SK-N-SH (cell line): ENCODE results near the gene FPR2. TPM values are rescaled to one million over a fixed set of nuclear protein-coding genes. Genes with fewer than 3 reads are reported as not detected.
"Not testable (repeated sequence)": the region's sequence is repeated elsewhere in the genome, so short reads cannot be mapped to it uniquely, and the experiment has no call there.

ENCODE experiments used
- CTCF ChIA-PET: fragments of 300-600, 350-600 bp; formaldehyde crosslinking; extraction: SDS; loops from one replicate; lab custom pipeline; 2021; lab: Yijun Ruan, JAX
- POLR2A ChIA-PET: fragments of 350-600 bp; sonication (Branson Sonifier 250); formaldehyde crosslinking; extraction: SDS; loops from one replicate; lab custom pipeline; 2020; ENCODE audit warnings: antibody characterized with exemption, inconsistent platforms; lab: Yijun Ruan, JAX
- DNase-seq: peaks from one replicate; pipeline ENCODE4 v3.0.0; 2012
- H2AFZ ChIP-seq: fragments of 200-600 bp; sonication (generic); 2 replicates; pipeline ENCODE4 v1.8.1; 2016; ENCODE audit warnings: antibody characterized with exemption, mild to moderate bottlenecking, low read depth
- H3F3A ChIP-seq: fragments of 200-600 bp; sonication (generic); replicated peaks from 2 replicates; pipeline ENCODE3; 2016; ENCODE audit warnings: antibody characterized with exemption, mild to moderate bottlenecking; ENCODE audit not compliant: insufficient read depth
- H3K27ac ChIP-seq, 2 experiments: fragments of 200-500 bp in 1 of 2; fragments of 200-600 bp in 1 of 2; sonication (Bioruptor generic) in 1 of 2; sonication (generic), shearing (Covaris generic) in 1 of 2; 2 replicates each; pipeline versions ENCODE4 v1.5.1 to v1.6.1; 2014 to 2016; ENCODE audit warnings: low read depth in 2 of 2, inconsistent platforms in 1 of 2, low read length in 1 of 2, mild to moderate bottlenecking in 1 of 2, mixed read lengths in 1 of 2
- H3K27me3 ChIP-seq: fragments of 200-600 bp; sonication (generic), shearing (Covaris generic); 2 replicates; pipeline ENCODE4 v1.6.1; 2016; ENCODE audit warnings: mixed run types; ENCODE audit not compliant: insufficient read depth
- H3K36me3 ChIP-seq, 2 experiments: fragments of 200-500 bp in 1 of 2; fragments of 200-600 bp in 1 of 2; sonication (Bioruptor generic) in 1 of 2; sonication (generic) in 1 of 2; replicated peaks in 1 of 2; 2 replicates each; pipeline versions ENCODE3 to v1.5.1; 2014 to 2016; ENCODE audit warnings: low read length in 1 of 2, mild to moderate bottlenecking in 1 of 2; ENCODE audit not compliant: insufficient read depth in 2 of 2, control insufficient read depth in 1 of 2
- H3K4me1 ChIP-seq, 2 experiments: fragments of 200-500 bp in 1 of 2; fragments of 200-600 bp in 1 of 2; sonication (Bioruptor generic) in 1 of 2; sonication (generic), shearing (Covaris generic) in 1 of 2; 2 replicates each; pipeline versions ENCODE4 v1.5.1 to v1.6.1; 2014 to 2016; ENCODE audit warnings: low read depth in 1 of 2, low read length in 1 of 2, mixed run types in 1 of 2; ENCODE audit not compliant: insufficient read depth in 2 of 2, control insufficient read depth in 1 of 2
- H3K4me2 ChIP-seq: fragments of 200-600 bp; sonication (generic), shearing (Covaris generic); 2 replicates; pipeline ENCODE4 v1.6.1; 2017; ENCODE audit warnings: mixed run types
- H3K4me3 ChIP-seq, 2 experiments: fragments of 200-500 bp in 1 of 2; fragments of 200-600 bp in 1 of 2; sonication (Bioruptor generic) in 1 of 2; sonication (generic), shearing (Covaris generic) in 1 of 2; 2 replicates each; pipeline versions ENCODE4 v1.5.1 to v1.8.1; 2014 to 2016; ENCODE audit warnings: low read depth in 2 of 2, inconsistent platforms in 1 of 2, low read length in 1 of 2, mild to moderate bottlenecking in 1 of 2, mixed read lengths in 1 of 2, moderate library complexity in 1 of 2
- H3K79me2 ChIP-seq: fragments of 200-600 bp; sonication (generic); 2 replicates; pipeline ENCODE4 v1.8.1; 2017; ENCODE audit warnings: mild to moderate bottlenecking; ENCODE audit not compliant: insufficient read depth
- H3K9ac ChIP-seq: fragments of 200-600 bp; sonication (generic); 2 replicates; pipeline ENCODE4 v1.6.1; 2017; ENCODE audit warnings: mixed run types
- H3K9me2 ChIP-seq: fragments of 200-600 bp; sonication (generic); 2 replicates; pipeline ENCODE4 v1.6.1; 2017; ENCODE audit warnings: mixed run types
- H3K9me3 ChIP-seq: fragments of 200-600 bp; sonication (generic); 2 replicates; pipeline ENCODE4 v1.6.1; 2017; ENCODE audit warnings: mixed run types, mild to moderate bottlenecking, moderate library complexity
- H4K20me1 ChIP-seq: fragments of 200-600 bp; sonication (generic); 2 replicates; pipeline ENCODE4 v1.6.1; 2017; ENCODE audit warnings: mild to moderate bottlenecking, mixed run types; ENCODE audit not compliant: insufficient read depth
- CHD2 ChIP-seq: fragments of 150-350 bp; IDR thresholded peaks from 2 replicates; pipeline ENCODE4 v1.6.1; 2018; ENCODE audit warnings: low read length; ENCODE audit not compliant: partially characterized antibody
- EP300 ChIP-seq, 2 experiments: IDR thresholded peaks; 2 replicates each; pipeline versions ENCODE4 v1.4.0 to v1.6.1; 2012; ENCODE audit warnings: borderline replicate concordance in 1 of 2, low read depth in 1 of 2, low read length in 1 of 2
- MXI1 ChIP-seq: IDR thresholded peaks from 2 replicates; pipeline ENCODE4 v1.6.1; 2012; ENCODE audit warnings: mild to moderate bottlenecking, low read depth, low read length, improper control_type of control experiment
- NFIC ChIP-seq: IDR thresholded peaks from 2 replicates; pipeline ENCODE4 v1.4.0; 2012; ENCODE audit warnings: borderline replicate concordance
- RAD21 ChIP-seq: IDR thresholded peaks from 2 replicates; pipeline ENCODE4 v1.6.1; 2012; ENCODE audit warnings: mild to moderate bottlenecking, low read length
- RCOR1 ChIP-seq: fragments of 150-350 bp; IDR thresholded peaks from 2 replicates; pipeline ENCODE4 v1.6.1; 2017; ENCODE audit warnings: antibody characterized with exemption, low read length
- RFX5 ChIP-seq: IDR thresholded peaks from 2 replicates; pipeline ENCODE4 v1.6.1; 2012; ENCODE audit warnings: mild to moderate bottlenecking, improper control_type of control experiment, low read length
- SMC3 ChIP-seq: IDR thresholded peaks from 2 replicates; pipeline ENCODE4 v1.6.1; 2012; ENCODE audit warnings: low read depth, low read length, improper control_type of control experiment
- TAF1 ChIP-seq: IDR thresholded peaks from 2 replicates; pipeline ENCODE4 v1.6.1; 2012; ENCODE audit warnings: low read depth, mild to moderate bottlenecking, low read length, moderate library complexity, borderline replicate concordance
- TCF12 ChIP-seq: IDR thresholded peaks from 2 replicates; pipeline ENCODE4 v1.4.0; 2012
- WGBS: methylation state at CpG from one replicate; pipeline ENCODE4 v1.1.6; 2017; ENCODE audit warnings: low lambda C conversion rate; 5-methylcytosine and 5-hydroxymethylcytosine counted together
- polyA plus RNA-seq, 3 experiments: library from polyadenylated mRNA; depleted of rRNA; stranded (reverse); fragments of >200 nt; gene quantifications; 2 replicates each; pipeline ENCODE4 v1.2.3, GENCODE V29; 2012
- TF ChIP-seq, protein P1 (sequence below): fragments of 150-350 bp; IDR thresholded peaks from 2 replicates; pipeline ENCODE4 v1.6.1; 2016; ENCODE audit warnings: mild to moderate bottlenecking, low read depth, low read length
- TF ChIP-seq, protein P2 (sequence below): IDR thresholded peaks from 2 replicates; pipeline ENCODE4 v1.4.0; 2012; ENCODE audit warnings: low read depth, borderline replicate concordance
- TF ChIP-seq, protein P3 (sequence below): IDR thresholded peaks from 2 replicates; pipeline ENCODE4 v1.4.0; 2012; ENCODE audit warnings: low read depth, borderline replicate concordance
- TF ChIP-seq, protein P4 (sequence below): IDR thresholded peaks from 2 replicates; pipeline ENCODE4 v1.4.0; 2012; ENCODE audit warnings: low read depth
- TF ChIP-seq, protein P5 (sequence below): IDR thresholded peaks from 2 replicates; pipeline ENCODE4; 2012

FPR2 gene
- polyA plus RNA-seq, 1 of the 3 experiments (the other 2 are of a cell fraction) = not detected

DNA sequence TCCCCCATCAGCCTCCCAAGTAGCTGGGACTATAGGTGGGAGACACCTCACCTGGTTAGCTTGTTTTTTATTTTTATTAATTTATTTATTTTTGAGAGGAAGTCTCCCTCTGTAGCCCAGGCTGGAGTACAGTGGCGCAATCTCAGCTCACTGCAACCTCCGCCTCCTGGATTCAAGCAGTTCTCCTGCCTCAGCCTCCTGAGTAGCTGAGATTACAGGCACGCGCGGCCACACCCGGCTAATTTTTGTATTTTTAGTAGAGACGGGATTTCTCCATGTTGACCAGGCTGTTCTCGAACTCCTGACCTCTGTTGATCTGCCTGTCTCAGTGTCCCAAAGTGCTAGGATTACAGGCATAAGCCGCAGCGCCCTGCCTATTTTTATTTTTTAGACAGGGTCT, 22.5 kb upstream of the FPR2 start:
- H3K9ac ChIP-seq, H3K27ac ChIP-seq, DNase-seq, H3K4me1 ChIP-seq, H3K36me3 ChIP-seq, H3K79me2 ChIP-seq, POLR2A ChIA-PET, H3K4me2 ChIP-seq, H3F3A ChIP-seq, H3K9me2 ChIP-seq, H4K20me1 ChIP-seq, H3K9me3 ChIP-seq, H3K4me3 ChIP-seq, H2AFZ ChIP-seq: not testable (repeated sequence)
- 42% methylated on average over 10 of the region's 10 CpGs for WGBS
- peaks cover 55% of the 10 kb centered on the region; the same call in 1 of the 2 replicates for H3K27me3 ChIP-seq
- CTCF ChIA-PET = interaction anchor here (0.6 to 2.3 kb wide), 3 partner anchors 39 to 265 kb away, joined by 3 to 8 read pairs (median 4); no protein-coding TSS in a partner anchor

DNA sequence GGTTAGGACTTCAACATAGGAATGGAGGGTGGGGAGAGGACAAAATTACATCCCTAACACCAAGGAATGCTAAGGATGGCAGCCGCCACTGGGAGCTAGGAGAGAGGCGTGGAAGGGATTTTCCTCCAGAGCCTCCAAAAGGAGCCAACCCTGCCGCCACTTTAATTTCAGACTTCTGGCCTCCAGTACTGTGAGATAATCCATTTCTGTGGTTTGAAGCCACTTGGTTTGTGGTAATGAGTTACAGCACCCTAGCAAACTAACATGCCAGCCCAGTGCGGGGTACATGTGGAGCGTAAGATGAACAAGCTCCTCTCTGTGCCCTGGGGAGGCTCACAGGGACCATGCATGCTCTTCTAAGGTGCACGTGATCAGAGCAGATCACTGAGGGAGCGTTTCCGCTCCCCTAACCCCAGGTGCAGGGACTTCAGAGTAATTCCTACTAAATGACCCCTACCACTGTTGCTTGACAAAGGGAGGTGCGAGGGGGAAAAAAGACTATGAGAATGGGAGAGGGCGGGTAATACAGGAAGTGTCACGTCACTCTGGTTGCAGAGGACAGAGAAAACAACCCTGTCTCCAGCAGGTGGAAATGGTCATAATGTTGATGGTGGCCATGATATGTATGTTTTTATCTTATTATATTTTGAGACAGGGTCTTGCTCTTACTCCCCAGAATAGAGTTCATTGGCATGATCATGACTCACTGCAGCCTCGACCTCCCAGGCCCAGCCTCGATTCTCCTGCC, 21.3 kb upstream of the FPR2 start:
- POLR2A ChIA-PET = no interaction called here
- no peaks in the 10 kb centered on the region for H4K20me1 ChIP-seq
- H3K4me3 ChIP-seq = no peak overlapping the region
- TF ChIP-seq, protein P1, sequence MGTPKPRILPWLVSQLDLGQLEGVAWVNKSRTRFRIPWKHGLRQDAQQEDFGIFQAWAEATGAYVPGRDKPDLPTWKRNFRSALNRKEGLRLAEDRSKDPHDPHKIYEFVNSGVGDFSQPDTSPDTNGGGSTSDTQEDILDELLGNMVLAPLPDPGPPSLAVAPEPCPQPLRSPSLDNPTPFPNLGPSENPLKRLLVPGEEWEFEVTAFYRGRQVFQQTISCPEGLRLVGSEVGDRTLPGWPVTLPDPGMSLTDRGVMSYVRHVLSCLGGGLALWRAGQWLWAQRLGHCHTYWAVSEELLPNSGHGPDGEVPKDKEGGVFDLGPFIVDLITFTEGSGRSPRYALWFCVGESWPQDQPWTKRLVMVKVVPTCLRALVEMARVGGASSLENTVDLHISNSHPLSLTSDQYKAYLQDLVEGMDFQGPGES = no peak
- TF ChIP-seq, all 33 proteins: peak for 0
- Histone ChIP-seq H3K79me2 (no peaks in the 10 kb centered on the region), H3K9ac (no peak overlapping the region), H3K27ac (no peak overlapping the region), H3K9me2 (no peaks in the 10 kb centered on the region), H2AFZ (no peak overlapping the region), H3K9me3 (no peaks in the 10 kb centered on the region), H3K4me2 (no peak overlapping the region), H3K36me3 (no peaks in the 10 kb centered on the region), H3K27me3 (peaks cover 46% of the 10 kb centered on the region; the same call in 1 of the 2 replicates), H3K4me1 (no peaks in the 10 kb centered on the region), H3F3A (peaks cover 9% of the 10 kb centered on the region)
- no peak for DNase-seq
- CTCF ChIA-PET = no interaction called here
- WGBS = 2% methylated on average over 13 of the region's 13 CpGs

DNA sequence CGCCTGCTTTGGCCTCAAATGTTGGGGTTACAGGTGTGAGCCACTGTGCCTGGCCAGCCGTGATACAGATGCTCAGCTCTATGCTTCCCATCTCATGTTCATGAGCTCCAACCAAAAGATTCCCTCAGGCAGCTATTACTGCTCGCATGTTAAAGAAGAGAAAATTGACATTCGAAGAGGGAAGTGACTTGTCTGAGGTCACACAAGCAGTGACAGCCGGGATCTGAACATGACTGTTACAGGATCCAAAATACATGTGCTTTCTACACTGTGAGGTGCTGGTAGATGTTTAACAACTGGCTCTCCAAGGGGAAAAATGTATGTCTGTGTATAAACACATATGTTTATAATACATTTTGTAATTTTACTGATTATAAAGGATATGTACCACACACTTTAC, 20.6 kb upstream of the FPR2 start:
- WGBS = 7% methylated on average over 5 of the region's 5 CpGs
- Histone ChIP-seq H4K20me1 (no peaks in the 10 kb centered on the region), H3K9me3 (no peaks in the 10 kb centered on the region), H3K79me2 (no peaks in the 10 kb centered on the region), H3K4me2 (no peak overlapping the region), H3K27me3 (peaks cover 39% of the 10 kb centered on the region; the same call in 1 of the 2 replicates), H3K9ac (no peak overlapping the region), H2AFZ (no peak overlapping the region), H3F3A (peaks cover 9% of the 10 kb centered on the region), H3K9me2 (no peaks in the 10 kb centered on the region), H3K4me1 (no peaks in the 10 kb centered on the region), H3K27ac (no peak overlapping the region), H3K36me3 (no peaks in the 10 kb centered on the region), H3K4me3 (no peak overlapping the region)
- ChIA-PET POLR2A (no interaction called here), CTCF (no interaction called here)
- no peak for DNase-seq
- TF ChIP-seq RCOR1 (no peak), RFX5 (no peak), NFIC (no peak), RAD21 (no peak), EP300 (IDR thresholded peaks at IDR 0.05; ENCODE audit: borderline replicate concordance in 1 of 2, low read depth in 1 of 2, low read length in 1 of 2) (no peak), CHD2 (no peak), SMC3 (no peak), MXI1 (no peak), TAF1 (no peak), TCF12 (no peak)
- TF ChIP-seq, protein P2, sequence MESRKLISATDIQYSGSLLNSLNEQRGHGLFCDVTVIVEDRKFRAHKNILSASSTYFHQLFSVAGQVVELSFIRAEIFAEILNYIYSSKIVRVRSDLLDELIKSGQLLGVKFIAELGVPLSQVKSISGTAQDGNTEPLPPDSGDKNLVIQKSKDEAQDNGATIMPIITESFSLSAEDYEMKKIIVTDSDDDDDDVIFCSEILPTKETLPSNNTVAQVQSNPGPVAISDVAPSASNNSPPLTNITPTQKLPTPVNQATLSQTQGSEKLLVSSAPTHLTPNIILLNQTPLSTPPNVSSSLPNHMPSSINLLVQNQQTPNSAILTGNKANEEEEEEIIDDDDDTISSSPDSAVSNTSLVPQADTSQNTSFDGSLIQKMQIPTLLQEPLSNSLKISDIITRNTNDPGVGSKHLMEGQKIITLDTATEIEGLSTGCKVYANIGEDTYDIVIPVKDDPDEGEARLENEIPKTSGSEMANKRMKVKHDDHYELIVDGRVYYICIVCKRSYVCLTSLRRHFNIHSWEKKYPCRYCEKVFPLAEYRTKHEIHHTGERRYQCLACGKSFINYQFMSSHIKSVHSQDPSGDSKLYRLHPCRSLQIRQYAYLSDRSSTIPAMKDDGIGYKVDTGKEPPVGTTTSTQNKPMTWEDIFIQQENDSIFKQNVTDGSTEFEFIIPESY = no peak
- TF ChIP-seq, protein P3, sequence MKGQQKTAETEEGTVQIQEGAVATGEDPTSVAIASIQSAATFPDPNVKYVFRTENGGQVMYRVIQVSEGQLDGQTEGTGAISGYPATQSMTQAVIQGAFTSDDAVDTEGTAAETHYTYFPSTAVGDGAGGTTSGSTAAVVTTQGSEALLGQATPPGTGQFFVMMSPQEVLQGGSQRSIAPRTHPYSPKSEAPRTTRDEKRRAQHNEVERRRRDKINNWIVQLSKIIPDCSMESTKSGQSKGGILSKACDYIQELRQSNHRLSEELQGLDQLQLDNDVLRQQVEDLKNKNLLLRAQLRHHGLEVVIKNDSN = no peak
- TF ChIP-seq, protein P4, sequence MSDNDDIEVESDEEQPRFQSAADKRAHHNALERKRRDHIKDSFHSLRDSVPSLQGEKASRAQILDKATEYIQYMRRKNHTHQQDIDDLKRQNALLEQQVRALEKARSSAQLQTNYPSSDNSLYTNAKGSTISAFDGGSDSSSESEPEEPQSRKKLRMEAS = no peak
- TF ChIP-seq, protein P5, sequence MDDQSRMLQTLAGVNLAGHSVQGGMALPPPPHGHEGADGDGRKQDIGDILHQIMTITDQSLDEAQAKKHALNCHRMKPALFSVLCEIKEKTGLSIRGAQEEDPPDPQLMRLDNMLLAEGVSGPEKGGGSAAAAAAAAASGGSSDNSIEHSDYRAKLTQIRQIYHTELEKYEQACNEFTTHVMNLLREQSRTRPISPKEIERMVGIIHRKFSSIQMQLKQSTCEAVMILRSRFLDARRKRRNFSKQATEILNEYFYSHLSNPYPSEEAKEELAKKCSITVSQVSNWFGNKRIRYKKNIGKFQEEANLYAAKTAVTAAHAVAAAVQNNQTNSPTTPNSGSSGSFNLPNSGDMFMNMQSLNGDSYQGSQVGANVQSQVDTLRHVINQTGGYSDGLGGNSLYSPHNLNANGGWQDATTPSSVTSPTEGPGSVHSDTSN = no peak
